GM12878 (cell line): ENCODE results near the gene ASIC2. TPM values are rescaled to one million over a fixed set of nuclear protein-coding genes. Genes with fewer than 3 reads are reported as not detected.

Experiments used
- ATAC-seq: fragments of 200-7000 bp; cut with Tn5 transposase; 3 replicates; pipeline ENCODE4 v1.9.1; 2020; ENCODE audit warnings: mild to moderate bottlenecking, moderate library complexity
- BruUV-seq: library from RNA; stranded (reverse); fragments of 400-500 nt; replicated peaks from 2 replicates; lab custom pipeline; 2021; lab: Mats Ljungman, UMichigan
- CTCF ChIA-PET: fragments of 300-600 bp; sonication (Branson Sonifier 250); formaldehyde crosslinking; extraction: SDS; loops from one replicate; lab custom pipeline; 2021; ENCODE audit warnings: inconsistent platforms; lab: Yijun Ruan, JAX
- POLR2A ChIA-PET: fragments of 350-600 bp; formaldehyde crosslinking; extraction: SDS; loops from one replicate; lab custom pipeline; 2021; ENCODE audit warnings: inconsistent platforms; lab: Charles Lee
- RAD21 ChIA-PET: fragments of 300-600 bp; sonication (Branson Sonifier 250); formaldehyde crosslinking; loops from one replicate; lab custom pipeline; 2023; ENCODE audit warnings: antibody characterized with exemption; ENCODE audit not compliant: unreplicated experiment; lab: Charles Lee
- SMC1A ChIA-PET: fragments of 300-600 bp; sonication (Branson Sonifier 250); formaldehyde crosslinking; loops from one replicate; lab custom pipeline; 2023; ENCODE audit not compliant: unreplicated experiment, uncharacterized antibody; lab: Charles Lee
- DNase-seq: peaks from one replicate; pipeline ENCODE4 v3.0.0-alpha.2; 2011; ENCODE audit warnings: low read depth, low spot score
- FAIRE-seq: peaks from 3 replicates; lab custom pipeline; 2011; peaks lifted over from hg19 to GRCh38; lab: Jason Lieb, UNC
- H2AFZ ChIP-seq: 2 replicates; pipeline ENCODE4 v1.6.0; 2011; ENCODE audit warnings: low read depth, low read length, control low read depth; ENCODE audit not compliant: control insufficient read depth
- H3K27ac ChIP-seq: 2 replicates; pipeline ENCODE4 v1.5.1; 2011; ENCODE audit warnings: control low read depth; ENCODE audit not compliant: control insufficient read depth, insufficient read depth
- H3K27me3 ChIP-seq, 2 experiments: replicated peaks in 1 of 2; 2 replicates each; pipeline versions ENCODE4 v1.6.0 to v1.6.1; 2011; ENCODE audit warnings: low read length in 1 of 2; ENCODE audit not compliant: control insufficient read depth in 2 of 2, insufficient read depth in 2 of 2
- H3K36me3 ChIP-seq, 2 experiments: 2 replicates each; pipeline ENCODE4 v1.5.1; 2011; ENCODE audit warnings: low read length in 1 of 2; ENCODE audit not compliant: control insufficient read depth in 2 of 2, insufficient read depth in 2 of 2
- H3K4me1 ChIP-seq: 2 replicates; pipeline ENCODE4 v1.6.1; 2011; ENCODE audit warnings: mild to moderate bottlenecking, low read length, moderate library complexity, mixed read lengths; ENCODE audit not compliant: control insufficient read depth, insufficient read depth
- H3K4me2 ChIP-seq: 2 replicates; pipeline ENCODE4 v1.6.0; 2011; ENCODE audit warnings: control low read depth; ENCODE audit not compliant: control insufficient read depth, insufficient read depth
- H3K4me3 ChIP-seq: fragments of 200-600 bp; sonication (generic); 2 replicates; pipeline ENCODE4 v1.5.1; 2016
- H3K79me2 ChIP-seq: 2 replicates; pipeline ENCODE4 v1.6.0; 2011; ENCODE audit warnings: low read length; ENCODE audit not compliant: control insufficient read depth, insufficient read depth
- H3K9ac ChIP-seq: 2 replicates; pipeline ENCODE4 v1.8.0; 2011; ENCODE audit warnings: low read length, control low read depth, mixed read lengths; ENCODE audit not compliant: control insufficient read depth, insufficient read depth
- H3K9me3 ChIP-seq: replicated peaks from 3 replicates; pipeline ENCODE4 v1.5.1; 2011; ENCODE audit warnings: mild to moderate bottlenecking, low read length; ENCODE audit not compliant: control insufficient read depth, insufficient read depth
- H4K20me1 ChIP-seq: 2 replicates; pipeline ENCODE4 v1.6.0; 2011; ENCODE audit not compliant: control insufficient read depth, insufficient read depth
- CBX5 ChIP-seq: sonication (generic); IDR thresholded peaks from 2 replicates; pipeline ENCODE4 v1.6.1; 2016; ENCODE audit warnings: low read depth, moderate library complexity, mild to moderate bottlenecking, inconsistent platforms
- DPF2 ChIP-seq: fragments of 450-650 bp; IDR thresholded peaks from 2 replicates; pipeline ENCODE4 v1.6.1; 2017; ENCODE audit warnings: mild to moderate bottlenecking
- GABPA ChIP-seq: IDR thresholded peaks from 2 replicates; pipeline ENCODE4 v1.6.1; 2014; ENCODE audit warnings: antibody characterized with exemption, low read depth, mild to moderate bottlenecking, inconsistent platforms
- IRF5 ChIP-seq: fragments of 450-650 bp; IDR thresholded peaks from 2 replicates; pipeline ENCODE4 v1.6.1; 2017; ENCODE audit warnings: borderline replicate concordance
- PAX5 ChIP-seq: IDR thresholded peaks from 2 replicates; pipeline ENCODE4 v1.6.1; 2011; ENCODE audit warnings: low read depth, low read length, borderline replicate concordance
- SKIL ChIP-seq: fragments of 450-650 bp; IDR thresholded peaks from 2 replicates; pipeline ENCODE4 v1.6.1; 2017; ENCODE audit warnings: mild to moderate bottlenecking, low read depth, inconsistent platforms; ENCODE audit not compliant: poor library complexity, severe bottlenecking
- SMC3 ChIP-seq: IDR thresholded peaks from 2 replicates; pipeline ENCODE4 v1.6.1; 2011; ENCODE audit warnings: low read length, improper control_type of control experiment, borderline replicate concordance
- SREBF2 ChIP-seq: IDR thresholded peaks from 2 replicates; pipeline ENCODE4 v1.6.1; 2012; ENCODE audit warnings: mild to moderate bottlenecking, low read length
- SUZ12 ChIP-seq: fragments of 200-600 bp; sonication (generic); IDR thresholded peaks from one replicate; pipeline ENCODE4 v1.6.1; 2018; ENCODE audit warnings: antibody characterized with exemption, mild to moderate bottlenecking; ENCODE audit not compliant: unreplicated experiment
- YBX1 ChIP-seq: fragments of 450-650 bp; IDR thresholded peaks from 2 replicates; pipeline ENCODE4 v1.6.1; 2016; ENCODE audit warnings: antibody characterized with exemption
- ZNF687 ChIP-seq: fragments of 450-650 bp; IDR thresholded peaks from 2 replicates; pipeline ENCODE4 v1.6.1; 2017; ENCODE audit warnings: mild to moderate bottlenecking, moderate library complexity
- WGBS: methylation state at CpG from one replicate; pipeline ENCODE4 v1.1.6; 2016; ENCODE audit warnings: low lambda C conversion rate; ENCODE audit not compliant: insufficient replicate concordance, insufficient coverage; ENCODE audit errors: missing lambda C conversion rate; 5-methylcytosine and 5-hydroxymethylcytosine counted together
- in situ Hi-C: fragments of 300-500 bp; cut with MboI; formaldehyde crosslinking; loops from 9 replicates; pipeline ENCODE4 v1.14.3; 2018; ENCODE audit warnings: mixed read lengths
- intact Hi-C: fragments of 100-400 bp; cut with micrococcal nuclease; formaldehyde crosslinking; loops from one replicate; pipeline ENCODE4 v1.14.2; 2022; ENCODE audit not compliant: unreplicated experiment
- polyA plus RNA-seq, 11 experiments: library from polyadenylated mRNA; depleted of rRNA in 4 of 11; unstranded in 6 of 11; stranded (reverse) in 5 of 11; fragments of >200 nt; fragmentation: Nextera tagmentation in 4 of 11; fragmentation: Illumina TruSeq in 1 of 11; extraction: Ambion mirVana in 4 of 11; extraction: Trizol in 1 of 11; gene quantifications; 1 replicate in 1 of 11; 2 replicates in 10 of 11; pipeline versions ENCODE4 v1.2.1 to v1.2.3, GENCODE V29; 2011 to 2016; ENCODE audit warnings: inconsistent platforms in 2 of 11, missing spikeins in 2 of 11, low read depth in 1 of 11
- total RNA-seq, 4 experiments: library from RNA; depleted of rRNA in 3 of 4; stranded (reverse); fragments of >200 nt in 3 of 4; fragmentation: Illumina TruSeq in 1 of 4; extraction: Trizol in 1 of 4; gene quantifications; 2 replicates each; pipeline versions ENCODE4 v1.2.1 to v1.2.3, GENCODE V29; 2013 to 2021

Gene ASIC2
- total and polyA plus RNA-seq, 10 of the 15 experiments (the other 5 are each of a cell fraction or from before 2014, with no cell fraction given): not detected

GRCh38 chr17:33175562-33175961 lies 117.5 kb downstream of the ASIC2 start:
- Histone ChIP-seq H3K79me2 (no peaks in the 10 kb centered on the region), H3K36me3 (no peaks in the 10 kb centered on the region), H2AFZ (no peak overlapping the region), H3K4me1 (no peaks in the 10 kb centered on the region), H4K20me1 (no peaks in the 10 kb centered on the region), H3K27me3 (peaks cover 3% of the 10 kb centered on the region in 2 experiments; a peak in 3 of 4 replicates), H3K4me3 (no peak overlapping the region), H3K9ac (no peak overlapping the region), H3K9me3 (no peaks in the 10 kb centered on the region), H3K27ac (no peak overlapping the region), H3K4me2 (no peak overlapping the region)
- in situ Hi-C loops: no loop called here
- RAD21 ChIA-PET: no interaction called here
- no peak for TF ChIP-seq SKIL
- TF ChIP-seq YBX1: no peak
- no peak for ATAC-seq
- BruUV-seq: no TSS peak
- DNase-seq: no peak
- SMC1A ChIA-PET: interaction anchor here (0.8 kb wide), 1 partner anchor 984 kb away, joined by 3 read pairs; no protein-coding TSS in a partner anchor
- FAIRE-seq: no peak
- CTCF ChIA-PET: no interaction called here
- intact Hi-C loops: no loop called here
- WGBS: 20% methylated on average over 8 of the region's 8 CpGs
- POLR2A ChIA-PET: no interaction called here

GRCh38 chr17:33171931-33172330 lies 121.2 kb downstream of the ASIC2 start:
- DNase-seq (no peak), FAIRE-seq (no peak), ATAC-seq (no peak)
- no TSS peak for BruUV-seq
- RAD21 ChIA-PET: no interaction called here
- H3K79me2 ChIP-seq: no peaks in the 10 kb centered on the region
- in situ Hi-C loops (no loop called here), intact Hi-C loops (no loop called here)
- no peak overlapping the region for H3K27ac ChIP-seq
- H3K4me1 ChIP-seq: no peaks in the 10 kb centered on the region
- no peak overlapping the region for H2AFZ ChIP-seq
- SMC1A ChIA-PET: no interaction called here
- H3K9ac ChIP-seq: no peak overlapping the region
- H3K27me3 ChIP-seq: peaks cover 1 to 3% of the 10 kb centered on the region in 2 experiments; a peak in 2 of 4 replicates
- CTCF ChIA-PET: no interaction called here
- H3K4me3 ChIP-seq: no peak overlapping the region
- H3K4me2 ChIP-seq: no peak overlapping the region
- POLR2A ChIA-PET: no interaction called here
- no peaks in the 10 kb centered on the region for H3K36me3 ChIP-seq
- no peaks in the 10 kb centered on the region for H3K9me3 ChIP-seq
- 25% methylated on average over 2 of the region's 2 CpGs for WGBS
- no peaks in the 10 kb centered on the region for H4K20me1 ChIP-seq
- TF ChIP-seq DPF2: no peak
- TF ChIP-seq CBX5: no peak
- TF ChIP-seq IRF5: no peak
- no peak for TF ChIP-seq GABPA
- no peak for TF ChIP-seq PAX5
- no peak for TF ChIP-seq SMC3
- no peak for TF ChIP-seq SREBF2
- TF ChIP-seq ZNF687: no peak
- no peak for TF ChIP-seq SUZ12
